K562 (cell line): Measurements from ENCODE around the gene FBXO11. TPM values are rescaled to one million over a fixed set of nuclear protein-coding genes. Genes with fewer than 3 reads are reported as not detected.

Experiments used
- ATF7 ChIP-seq: fragments of 450-650 bp; IDR thresholded peaks from 2 replicates; pipeline ENCODE4 v1.7.1; 2014; ENCODE audit warnings: mild to moderate bottlenecking, moderate library complexity
- BHLHE40 ChIP-seq: IDR thresholded peaks from 2 replicates; pipeline ENCODE4 v1.6.1; 2011; ENCODE audit warnings: low read length, improper control_type of control experiment
- CAMTA2 ChIP-seq: fragments of 250-450 bp; sonication (Bioruptor Pico); conservative IDR thresholded peaks from 2 replicates; pipeline ENCODE4 v1.5.1; 2022
- CBX8 ChIP-seq: fragments of 200-600 bp; sonication (generic); IDR thresholded peaks from 2 replicates; pipeline ENCODE4 v1.6.1; 2012; ENCODE audit warnings: borderline replicate concordance, mixed run types, low read depth, mild to moderate bottlenecking, moderate library complexity, mixed read lengths, low read length, control low read depth, inconsistent platforms; ENCODE audit not compliant: poor library complexity, severe bottlenecking; ENCODE audit errors: extremely low read depth
- CGGBP1 ChIP-seq: fragments of 250-450 bp; sonication (Bioruptor Pico); IDR thresholded peaks from 2 replicates; pipeline ENCODE4 v1.9.0; 2021; ENCODE audit warnings: mild to moderate bottlenecking
- EGR1 ChIP-seq: fragments of 450-650 bp; conservative IDR thresholded peaks from 2 replicates; pipeline ENCODE4 v1.6.1; 2017; ENCODE audit warnings: mild to moderate bottlenecking
- ELF4 ChIP-seq: fragments of 450-650 bp; formaldehyde crosslinking; IDR thresholded peaks from 2 replicates; pipeline ENCODE4 v1.4.0; 2022; ENCODE audit warnings: missing genetic modification characterization
- GTF2A2 ChIP-seq: IDR thresholded peaks from 2 replicates; pipeline ENCODE4 v1.6.1; 2016; ENCODE audit warnings: mild to moderate bottlenecking, missing genetic modification characterization, missing compliant biosample characterization
- HNRNPLL ChIP-seq: fragments of 200-400 bp; formaldehyde crosslinking; IDR thresholded peaks from 2 replicates; pipeline ENCODE4 v1.6.1; 2017; ENCODE audit warnings: low read length, low read depth, mild to moderate bottlenecking; ENCODE audit not compliant: poor library complexity, severe bottlenecking
- ILF3 ChIP-seq: fragments of 450-650 bp; IDR thresholded peaks from 2 replicates; pipeline ENCODE4 v1.6.1; 2018; ENCODE audit warnings: antibody characterized with exemption, mild to moderate bottlenecking, moderate library complexity, borderline replicate concordance
- IRF1 ChIP-seq: sonication (generic); formaldehyde crosslinking; IDR thresholded peaks from 2 replicates; pipeline ENCODE4 v1.8.0; 2022; ENCODE audit warnings: missing genetic modification reagents, mild to moderate bottlenecking, borderline replicate concordance
- JUNB ChIP-seq: fragments of 450-650 bp; formaldehyde crosslinking; conservative IDR thresholded peaks from 2 replicates; pipeline ENCODE4 v1.4.0; 2020; ENCODE audit warnings: mild to moderate bottlenecking
- MAFK ChIP-seq: IDR thresholded peaks from 2 replicates; pipeline ENCODE4 v1.6.1; 2011; ENCODE audit warnings: low read length, improper control_type of control experiment
- MAZ ChIP-seq, 2 experiments: fragments of 450-650 bp in 1 of 2; sonication (generic) in 1 of 2; formaldehyde crosslinking; IDR thresholded peaks in 1 of 2; conservative IDR thresholded peaks in 1 of 2; 2 replicates each; pipeline versions ENCODE4 v1.4.0 to v1.5.0; 2020; ENCODE audit warnings: mild to moderate bottlenecking in 1 of 2, missing genetic modification reagents in 1 of 2
- MIER1 ChIP-seq: fragments of 450-650 bp; IDR thresholded peaks from 2 replicates; pipeline ENCODE4 v1.6.1; 2016; ENCODE audit warnings: antibody characterized with exemption, mild to moderate bottlenecking, low read depth
- NFE2L1 ChIP-seq: fragments of 450-650 bp; IDR thresholded peaks from 2 replicates; pipeline ENCODE4 v1.6.1; 2016; ENCODE audit warnings: missing genetic modification characterization, low read depth, mild to moderate bottlenecking, missing compliant biosample characterization, moderate library complexity, borderline replicate concordance
- NFYB ChIP-seq: IDR thresholded peaks from 2 replicates; pipeline ENCODE4 v1.6.1; 2011; ENCODE audit warnings: mild to moderate bottlenecking, moderate library complexity; ENCODE audit not compliant: insufficient read length; ENCODE audit errors: extremely low read depth
- SLC30A9 ChIP-seq: fragments of 250-450 bp; sonication (Bioruptor Pico); IDR thresholded peaks from 2 replicates; pipeline ENCODE4 v1.8.0; 2022; ENCODE audit warnings: mild to moderate bottlenecking, moderate library complexity
- SREBF1 ChIP-seq: fragments of 150-350 bp; IDR thresholded peaks from 2 replicates; pipeline ENCODE4 v1.6.1; 2014; ENCODE audit warnings: antibody characterized with exemption, low read depth, low read length, borderline replicate concordance
- TBL1XR1 ChIP-seq, 2 experiments: IDR thresholded peaks; 2 replicates each; pipeline ENCODE4 v1.6.1; 2012; ENCODE audit warnings: improper control_type of control experiment in 2 of 2, low read length in 2 of 2, mild to moderate bottlenecking in 1 of 2
- TCF3 ChIP-seq: sonication (generic); formaldehyde crosslinking; IDR thresholded peaks from 2 replicates; pipeline ENCODE4 v1.4.0; 2020; ENCODE audit warnings: mild to moderate bottlenecking, missing genetic modification reagents
- ZNF445 ChIP-seq: fragments of 250-450 bp; sonication (Bioruptor Pico); IDR thresholded peaks from 2 replicates; pipeline ENCODE4 v1.4.0; 2020; ENCODE audit warnings: low read depth, mild to moderate bottlenecking, moderate library complexity
- ZNF717 ChIP-seq: fragments of 250-450 bp; sonication (Bioruptor Pico); IDR thresholded peaks from 2 replicates; pipeline ENCODE4 v1.5.0; 2021
- polyA plus RNA-seq, 8 experiments: library from polyadenylated mRNA; depleted of rRNA in 4 of 8; stranded (reverse) in 5 of 8; unstranded in 3 of 8; fragments of >200 nt; fragmentation: Nextera tagmentation in 2 of 8; fragmentation: Illumina TruSeq in 1 of 8; extraction: Ambion mirVana in 2 of 8; extraction: Trizol in 1 of 8; gene quantifications; 2 replicates each; pipeline versions ENCODE4 v1.2.1 to v1.2.3, GENCODE V29; 2011 to 2014; ENCODE audit warnings: inconsistent platforms in 1 of 8, missing spikeins in 1 of 8
- total RNA-seq, 7 experiments: library from RNA; depleted of rRNA in 6 of 7; stranded (reverse); fragments of >200 nt in 6 of 7; fragmentation: Illumina TruSeq in 2 of 7; extraction: Trizol in 2 of 7; gene quantifications; 2 replicates each; pipeline versions ENCODE4 v1.2.1 to v1.2.3, GENCODE V29; 2011 to 2021; ENCODE audit warnings: low replicate concordance in 1 of 7
- TF ChIP-seq, protein P1 (sequence below): fragments of 450-650 bp; formaldehyde crosslinking; IDR thresholded peaks from 2 replicates; pipeline ENCODE4 v1.4.0; 2020; ENCODE audit warnings: mild to moderate bottlenecking, moderate library complexity
- TF ChIP-seq, protein P2 (sequence below): sonication (generic); IDR thresholded peaks from 2 replicates; pipeline ENCODE4 v1.6.1; 2016

FBXO11 gene
- total and polyA plus RNA-seq, 9 of the 15 experiments (the other 6 are each of a cell fraction or from before 2014, with no cell fraction given): 8.8 to 44.5 (median 24.1) TPM

- TF ChIP-seq, protein P1, sequence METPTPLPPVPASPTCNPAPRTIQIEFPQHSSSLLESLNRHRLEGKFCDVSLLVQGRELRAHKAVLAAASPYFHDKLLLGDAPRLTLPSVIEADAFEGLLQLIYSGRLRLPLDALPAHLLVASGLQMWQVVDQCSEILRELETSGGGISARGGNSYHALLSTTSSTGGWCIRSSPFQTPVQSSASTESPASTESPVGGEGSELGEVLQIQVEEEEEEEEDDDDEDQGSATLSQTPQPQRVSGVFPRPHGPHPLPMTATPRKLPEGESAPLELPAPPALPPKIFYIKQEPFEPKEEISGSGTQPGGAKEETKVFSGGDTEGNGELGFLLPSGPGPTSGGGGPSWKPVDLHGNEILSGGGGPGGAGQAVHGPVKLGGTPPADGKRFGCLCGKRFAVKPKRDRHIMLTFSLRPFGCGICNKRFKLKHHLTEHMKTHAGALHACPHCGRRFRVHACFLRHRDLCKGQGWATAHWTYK (CRISPR knock-in tag): no peak
- TF ChIP-seq ILF3 (no peak), EGR1 (peak; percentile 18; the same call in 1 of the 2 replicates), HNRNPLL (no peak), CAMTA2 (CRISPR knock-in tag) (no peak), ZNF717 (CRISPR knock-in tag) (no peak), TBL1XR1 (IDR thresholded peaks at IDR 0.05; ENCODE audit: low read length in 2 of 2) (no peak), CGGBP1 (CRISPR knock-in tag) (no peak), SREBF1 (no peak), ATF7 (no peak), CBX8 (no peak), ELF4 (CRISPR knock-in tag) (no peak), NFE2L1 (no peak), BHLHE40 (peak; percentile 73), MAFK (no peak), MIER1 (no peak), SLC30A9 (CRISPR knock-in tag) (no peak), NFYB (no peak), TCF3 (CRISPR knock-in tag) (no peak), JUNB (no peak), GTF2A2 (tag) (no peak), MAZ (CRISPR knock-in tag; conservative IDR thresholded peaks at IDR 0.05 in 1 of 2, IDR thresholded peaks at IDR 0.05 in 1 of 2) (peak; percentile 54 to 60; a peak in 2 of 4 replicates), IRF1 (CRISPR knock-in tag) (no peak), ZNF445 (no peak)
- TF ChIP-seq, protein P2, sequence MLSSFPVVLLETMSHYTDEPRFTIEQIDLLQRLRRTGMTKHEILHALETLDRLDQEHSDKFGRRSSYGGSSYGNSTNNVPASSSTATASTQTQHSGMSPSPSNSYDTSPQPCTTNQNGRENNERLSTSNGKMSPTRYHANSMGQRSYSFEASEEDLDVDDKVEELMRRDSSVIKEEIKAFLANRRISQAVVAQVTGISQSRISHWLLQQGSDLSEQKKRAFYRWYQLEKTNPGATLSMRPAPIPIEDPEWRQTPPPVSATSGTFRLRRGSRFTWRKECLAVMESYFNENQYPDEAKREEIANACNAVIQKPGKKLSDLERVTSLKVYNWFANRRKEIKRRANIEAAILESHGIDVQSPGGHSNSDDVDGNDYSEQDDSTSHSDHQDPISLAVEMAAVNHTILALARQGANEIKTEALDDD: no peak
These were observed 122.6 kb downstream of the FBXO11 start (continued) for GRCh38 chr2:47783486-47784351.
